K562 (cell line): ENCODE data around the gene ARHGAP23. TPM values are rescaled to one million over a fixed set of nuclear protein-coding genes. Genes with fewer than 3 reads are reported as not detected.

Source experiments
- ARID2 ChIP-seq: fragments of 450-650 bp; IDR thresholded peaks from 2 replicates; pipeline ENCODE4 v1.6.1; 2017; ENCODE audit warnings: antibody characterized with exemption, mild to moderate bottlenecking
- BHLHE40 ChIP-seq: IDR thresholded peaks from 2 replicates; pipeline ENCODE4 v1.6.1; 2011; ENCODE audit warnings: low read length, improper control_type of control experiment
- BMI1 ChIP-seq: fragments of 150-350 bp; IDR thresholded peaks from 2 replicates; pipeline ENCODE4 v1.6.1; 2014; ENCODE audit warnings: low read length
- EP400 ChIP-seq: fragments of 450-650 bp; IDR thresholded peaks from 2 replicates; pipeline ENCODE4 v1.6.1; 2017; ENCODE audit warnings: antibody characterized with exemption, mild to moderate bottlenecking, moderate library complexity
- FOXK2 ChIP-seq, 2 experiments: fragments of 450-650 bp; IDR thresholded peaks in 1 of 2; conservative IDR thresholded peaks in 1 of 2; 2 replicates each; pipeline ENCODE4 v1.6.1; 2016; ENCODE audit warnings: low read depth in 2 of 2, mild to moderate bottlenecking in 1 of 2
- LEF1 ChIP-seq: fragments of 450-650 bp; IDR thresholded peaks from 2 replicates; pipeline ENCODE4 v1.6.1; 2016; ENCODE audit warnings: mild to moderate bottlenecking
- NFIC ChIP-seq: fragments of 450-650 bp; IDR thresholded peaks from 2 replicates; pipeline ENCODE4 v1.6.1; 2017; ENCODE audit warnings: mild to moderate bottlenecking, inconsistent platforms
- PRMT5 ChIP-seq: sonication (generic); formaldehyde crosslinking; IDR thresholded peaks from 2 replicates; pipeline ENCODE4 v1.5.0; 2020; ENCODE audit warnings: missing genetic modification reagents
- RAD21 ChIP-seq, 2 experiments: fragments of 250-450 bp in 1 of 2; fragments of 450-650 bp in 1 of 2; sonication (Bioruptor Pico) in 1 of 2; formaldehyde crosslinking in 1 of 2; IDR thresholded peaks in 1 of 2; conservative IDR thresholded peaks in 1 of 2; 2 replicates each; pipeline versions ENCODE4 v1.4.0 to v1.8.0; 2020 to 2022; ENCODE audit warnings: mild to moderate bottlenecking in 2 of 2, moderate library complexity in 1 of 2
- RB1 ChIP-seq: fragments of 450-650 bp; IDR thresholded peaks from 2 replicates; pipeline ENCODE4 v1.6.1; 2017; ENCODE audit warnings: low read depth, mild to moderate bottlenecking
- RFX1 ChIP-seq: fragments of 450-650 bp; IDR thresholded peaks from 2 replicates; pipeline ENCODE4 v1.6.1; 2016; ENCODE audit warnings: mild to moderate bottlenecking, moderate library complexity
- SMC3 ChIP-seq: conservative IDR thresholded peaks from 2 replicates; pipeline ENCODE4 v1.6.1; 2011; ENCODE audit warnings: low read depth, low read length, improper control_type of control experiment; ENCODE audit not compliant: insufficient read depth
- THRAP3 ChIP-seq: fragments of 450-650 bp; IDR thresholded peaks from 2 replicates; pipeline ENCODE4 v1.6.1; 2016; ENCODE audit warnings: mild to moderate bottlenecking, inconsistent platforms, borderline replicate concordance
- XRCC5 ChIP-seq: fragments of 200-400 bp; formaldehyde crosslinking; IDR thresholded peaks from 2 replicates; pipeline ENCODE4 v1.6.1; 2017; ENCODE audit warnings: low read depth, mild to moderate bottlenecking, low read length
- YY1 ChIP-seq, 3 experiments: IDR thresholded peaks; 2 replicates each; pipeline ENCODE4 v1.6.1; 2011; ENCODE audit warnings: low read length in 2 of 3, mild to moderate bottlenecking in 2 of 3, moderate library complexity in 2 of 3, borderline replicate concordance in 1 of 3, control low read depth in 1 of 3, low read depth in 1 of 3; ENCODE audit not compliant: insufficient read depth in 3 of 3, insufficient replicate concordance in 2 of 3, control insufficient read depth in 1 of 3, insufficient read length in 1 of 3; ENCODE audit errors: extremely low read depth in 1 of 3
- ZNF124 ChIP-seq: sonication (generic); formaldehyde crosslinking; IDR thresholded peaks from 2 replicates; pipeline ENCODE4 v1.8.1; 2022; ENCODE audit warnings: missing genetic modification reagents
- ZNF212 ChIP-seq: fragments of 450-650 bp; formaldehyde crosslinking; IDR thresholded peaks from 2 replicates; pipeline ENCODE4 v1.4.0; 2020; ENCODE audit warnings: mild to moderate bottlenecking
- ZNF3 ChIP-seq: fragments of 250-450 bp; sonication (Bioruptor Pico); IDR thresholded peaks from 2 replicates; pipeline ENCODE4 v1.5.0; 2021; ENCODE audit warnings: mild to moderate bottlenecking, moderate library complexity
- ZNF77 ChIP-seq: fragments of 250-450 bp; sonication (Bioruptor Pico); IDR thresholded peaks from 2 replicates; pipeline ENCODE4 v1.5.0; 2020
- polyA plus RNA-seq, 8 experiments: library from polyadenylated mRNA; depleted of rRNA in 4 of 8; stranded (reverse) in 5 of 8; unstranded in 3 of 8; fragments of >200 nt; fragmentation: Nextera tagmentation in 2 of 8; fragmentation: Illumina TruSeq in 1 of 8; extraction: Ambion mirVana in 2 of 8; extraction: Trizol in 1 of 8; gene quantifications; 2 replicates each; pipeline versions ENCODE4 v1.2.1 to v1.2.3, GENCODE V29; 2011 to 2014; ENCODE audit warnings: inconsistent platforms in 1 of 8, missing spikeins in 1 of 8
- total RNA-seq, 7 experiments: library from RNA; depleted of rRNA in 6 of 7; stranded (reverse); fragments of >200 nt in 6 of 7; fragmentation: Illumina TruSeq in 2 of 7; extraction: Trizol in 2 of 7; gene quantifications; 2 replicates each; pipeline versions ENCODE4 v1.2.1 to v1.2.3, GENCODE V29; 2011 to 2021; ENCODE audit warnings: low replicate concordance in 1 of 7
- TF ChIP-seq, protein P1 (sequence below): fragments of 250-450 bp; sonication (Bioruptor Pico); IDR thresholded peaks from 2 replicates; pipeline ENCODE4 v1.8.0; 2021; ENCODE audit warnings: moderate library complexity, mild to moderate bottlenecking, inconsistent platforms
- TF ChIP-seq, protein P2 (sequence below): fragments of 450-650 bp; formaldehyde crosslinking; IDR thresholded peaks from 2 replicates; pipeline ENCODE4 v1.4.0; 2020; ENCODE audit warnings: mild to moderate bottlenecking, moderate library complexity
- TF ChIP-seq, protein P3 (sequence below), 3 experiments: IDR thresholded peaks in 2 of 3; conservative IDR thresholded peaks in 1 of 3; 2 replicates each; pipeline ENCODE4 v1.5.1; 2011 to 2012; ENCODE audit warnings: low read length in 3 of 3, mild to moderate bottlenecking in 3 of 3, control low read depth in 2 of 3, improper control_type of control experiment in 1 of 3, inconsistent platforms in 1 of 3, low read depth in 1 of 3, mixed read lengths in 1 of 3, moderate library complexity in 1 of 3; ENCODE audit not compliant: insufficient read depth in 2 of 3

ARHGAP23 gene
- total and polyA plus RNA-seq, 9 of the 15 experiments (the other 6 are each of a cell fraction or from before 2014, with no cell fraction given), result 0.01 to 2.7 (median 0.70) TPM

DNA sequence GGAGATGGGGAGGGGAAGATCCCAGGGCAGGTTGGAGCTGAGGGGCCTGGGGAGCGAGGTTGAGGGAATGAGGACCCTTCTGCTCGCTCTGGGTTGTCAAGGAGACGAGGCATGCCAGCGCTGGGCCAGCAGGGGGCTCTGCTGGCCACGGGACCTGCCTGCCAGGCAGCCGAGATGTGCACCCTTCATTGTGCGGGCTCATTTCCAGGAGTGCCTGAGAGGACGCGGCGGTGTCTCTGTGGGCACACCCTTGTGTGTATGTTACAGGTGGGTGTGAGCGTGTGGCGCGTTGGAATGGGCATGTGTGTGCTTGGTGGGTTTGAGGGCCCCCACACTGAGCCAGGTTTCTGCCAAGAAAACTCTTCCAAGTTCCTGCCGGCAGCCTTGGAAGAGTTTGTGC lies 15.9 kb downstream of the ARHGAP23 start (continued):
- TF ChIP-seq, protein P1, sequence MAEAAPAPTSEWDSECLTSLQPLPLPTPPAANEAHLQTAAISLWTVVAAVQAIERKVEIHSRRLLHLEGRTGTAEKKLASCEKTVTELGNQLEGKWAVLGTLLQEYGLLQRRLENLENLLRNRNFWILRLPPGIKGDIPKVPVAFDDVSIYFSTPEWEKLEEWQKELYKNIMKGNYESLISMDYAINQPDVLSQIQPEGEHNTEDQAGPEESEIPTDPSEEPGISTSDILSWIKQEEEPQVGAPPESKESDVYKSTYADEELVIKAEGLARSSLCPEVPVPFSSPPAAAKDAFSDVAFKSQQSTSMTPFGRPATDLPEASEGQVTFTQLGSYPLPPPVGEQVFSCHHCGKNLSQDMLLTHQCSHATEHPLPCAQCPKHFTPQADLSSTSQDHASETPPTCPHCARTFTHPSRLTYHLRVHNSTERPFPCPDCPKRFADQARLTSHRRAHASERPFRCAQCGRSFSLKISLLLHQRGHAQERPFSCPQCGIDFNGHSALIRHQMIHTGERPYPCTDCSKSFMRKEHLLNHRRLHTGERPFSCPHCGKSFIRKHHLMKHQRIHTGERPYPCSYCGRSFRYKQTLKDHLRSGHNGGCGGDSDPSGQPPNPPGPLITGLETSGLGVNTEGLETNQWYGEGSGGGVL (CRISPR knock-in tag), result no peak
- TF ChIP-seq SMC3 (peak; percentile 96), YY1 (IDR thresholded peaks at IDR 0.05; ENCODE audit: borderline replicate concordance in 1 of 3, control insufficient read depth in 1 of 3, extremely low read depth in 1 of 3, insufficient read depth in 3 of 3, insufficient read length in 1 of 3, insufficient replicate concordance in 2 of 3, low read depth in 1 of 3, low read length in 2 of 3) (peak in 1 of 3 experiments; percentile 13), ZNF124 (CRISPR knock-in tag) (no peak), BMI1 (0 out of 2 replicates have a peak, but pooled peaks have one; percentile 45), EP400 (no peak), PRMT5 (CRISPR knock-in tag) (no peak), ZNF212 (no peak), XRCC5 (peak; percentile 81; the same call in 1 of the 2 replicates), LEF1 (no peak), THRAP3 (no peak), RAD21 (CRISPR knock-in tag; conservative IDR thresholded peaks at IDR 0.05 in 1 of 2, IDR thresholded peaks at IDR 0.05 in 1 of 2) (peak; percentile 65 to 93), RB1 (peak; percentile 76), ZNF77 (CRISPR knock-in tag) (no peak), RFX1 (peak; percentile 88), ARID2 (peak; percentile 88; the same call in 1 of the 2 replicates), ZNF3 (CRISPR knock-in tag) (no peak), NFIC (0 out of 2 replicates have a peak, but pooled peaks have one; percentile 15), BHLHE40 (peak; percentile 31; the same call in 1 of the 2 replicates), FOXK2 (conservative IDR thresholded peaks at IDR 0.05 in 1 of 2, IDR thresholded peaks at IDR 0.05 in 1 of 2; ENCODE audit: low read depth in 2 of 2) (no peak)
- TF ChIP-seq, protein P2, sequence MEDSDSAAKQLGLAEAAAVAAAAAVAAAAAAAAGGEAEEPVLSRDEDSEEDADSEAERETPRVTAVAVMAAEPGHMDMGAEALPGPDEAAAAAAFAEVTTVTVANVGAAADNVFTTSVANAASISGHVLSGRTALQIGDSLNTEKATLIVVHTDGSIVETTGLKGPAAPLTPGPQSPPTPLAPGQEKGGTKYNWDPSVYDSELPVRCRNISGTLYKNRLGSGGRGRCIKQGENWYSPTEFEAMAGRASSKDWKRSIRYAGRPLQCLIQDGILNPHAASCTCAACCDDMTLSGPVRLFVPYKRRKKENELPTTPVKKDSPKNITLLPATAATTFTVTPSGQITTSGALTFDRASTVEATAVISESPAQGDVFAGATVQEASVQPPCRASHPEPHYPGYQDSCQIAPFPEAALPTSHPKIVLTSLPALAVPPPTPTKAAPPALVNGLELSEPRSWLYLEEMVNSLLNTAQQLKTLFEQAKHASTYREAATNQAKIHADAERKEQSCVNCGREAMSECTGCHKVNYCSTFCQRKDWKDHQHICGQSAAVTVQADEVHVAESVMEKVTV, result peak; percentile 57
- TF ChIP-seq, protein P3, sequence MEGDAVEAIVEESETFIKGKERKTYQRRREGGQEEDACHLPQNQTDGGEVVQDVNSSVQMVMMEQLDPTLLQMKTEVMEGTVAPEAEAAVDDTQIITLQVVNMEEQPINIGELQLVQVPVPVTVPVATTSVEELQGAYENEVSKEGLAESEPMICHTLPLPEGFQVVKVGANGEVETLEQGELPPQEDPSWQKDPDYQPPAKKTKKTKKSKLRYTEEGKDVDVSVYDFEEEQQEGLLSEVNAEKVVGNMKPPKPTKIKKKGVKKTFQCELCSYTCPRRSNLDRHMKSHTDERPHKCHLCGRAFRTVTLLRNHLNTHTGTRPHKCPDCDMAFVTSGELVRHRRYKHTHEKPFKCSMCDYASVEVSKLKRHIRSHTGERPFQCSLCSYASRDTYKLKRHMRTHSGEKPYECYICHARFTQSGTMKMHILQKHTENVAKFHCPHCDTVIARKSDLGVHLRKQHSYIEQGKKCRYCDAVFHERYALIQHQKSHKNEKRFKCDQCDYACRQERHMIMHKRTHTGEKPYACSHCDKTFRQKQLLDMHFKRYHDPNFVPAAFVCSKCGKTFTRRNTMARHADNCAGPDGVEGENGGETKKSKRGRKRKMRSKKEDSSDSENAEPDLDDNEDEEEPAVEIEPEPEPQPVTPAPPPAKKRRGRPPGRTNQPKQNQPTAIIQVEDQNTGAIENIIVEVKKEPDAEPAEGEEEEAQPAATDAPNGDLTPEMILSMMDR (IDR thresholded peaks at IDR 0.05 in 2 of 3, conservative IDR thresholded peaks at IDR 0.05 in 1 of 3; ENCODE audit: insufficient read depth in 2 of 3, low read depth in 1 of 3, low read length in 3 of 3), result peak; percentile 88 to 92 (median 91)
